ENCODE data around the gene PXDC1.

The PXDC1 gene

GRCh38 chr6:3751077-3751729 is at the start of gene PXDC1:
TSS of gene PXDC1 (minus strand) at chr6:3751713. CDS start at chr6:3751531, 182 bp downstream.
- H3K4me1 Mint-ChIP-seq, result peaks cover 27% of the 10 kb centered on the region
- H3K4me3 Mint-ChIP-seq, result peak within 1 kb of the TSS; percentile 61
- H3K27ac Mint-ChIP-seq, result no peak within 1 kb of the TSS
- no peaks in the 10 kb centered on the region for H3K36me3 Mint-ChIP-seq
- DNase-seq (ENCODE audit: low spot score in 2 of 2), result no peak
- no peaks in the 10 kb centered on the region for H3K9me3 Mint-ChIP-seq
- ATAC-seq, result peak; percentile 20

- H3K4me1 Mint-ChIP-seq, result peaks cover 12% of the 10 kb centered on the region
- no peaks in the 10 kb centered on the region for H3K36me3 Mint-ChIP-seq
- no peaks in the 10 kb centered on the region for H3K9me3 Mint-ChIP-seq
- no peak overlapping the region for H3K4me3 Mint-ChIP-seq
- ATAC-seq (no peak), DNase-seq (ENCODE audit: low spot score in 2 of 2) (no peak)
- no peak overlapping the region for H3K27ac Mint-ChIP-seq
Observed at GRCh38 chr6:3800850-3801591, 49.5 kb upstream of the PXDC1 start.

- ATAC-seq, result no peak
Observed at GRCh38 chr6:3799719-3800118, 48.2 kb upstream of the PXDC1 start.

GRCh38 chr6:3798055-3798919 is 46.8 kb upstream of the PXDC1 start:
- no peak for DNase-seq (ENCODE audit: low spot score in 2 of 2)
- Mint-ChIP-seq H3K27ac (no peak overlapping the region), H3K4me3 (no peak overlapping the region), H3K9me3 (no peaks in the 10 kb centered on the region), H3K4me1 (peaks cover 12% of the 10 kb centered on the region), H3K36me3 (no peaks in the 10 kb centered on the region)
- no peak for ATAC-seq

More at GRCh38 chr6:3799719-3800118, 48.2 kb upstream of the PXDC1 start:
- Mint-ChIP-seq H3K9me3 (no peaks in the 10 kb centered on the region), H3K27ac (no peak overlapping the region), H3K4me3 (no peak overlapping the region), H3K4me1 (peaks cover 12% of the 10 kb centered on the region), H3K36me3 (no peaks in the 10 kb centered on the region)
- DNase-seq (ENCODE audit: low spot score in 2 of 2), result no peak

GRCh38 chr6:3797231-3798054 is 45.9 kb upstream of the PXDC1 start:
- Mint-ChIP-seq H3K9me3 (no peaks in the 10 kb centered on the region), H3K4me1 (peaks cover 12% of the 10 kb centered on the region), H3K36me3 (no peaks in the 10 kb centered on the region), H3K27ac (no peak overlapping the region), H3K4me3 (no peak overlapping the region)
- DNase-seq (ENCODE audit: low spot score in 2 of 2), result no peak
- ATAC-seq, result no peak

GRCh38 chr6:3796719-3797041 is 45.2 kb upstream of the PXDC1 start:
- no peak overlapping the region for H3K27ac Mint-ChIP-seq

GRCh38 chr6:3795836-3796718 is 44.6 kb upstream of the PXDC1 start:
- Mint-ChIP-seq H3K9me3 (no peaks in the 10 kb centered on the region), H3K4me3 (no peak overlapping the region), H3K27ac (no peak overlapping the region), H3K4me1 (peaks cover 7% of the 10 kb centered on the region), H3K36me3 (no peaks in the 10 kb centered on the region)
- ATAC-seq (no peak), DNase-seq (ENCODE audit: low spot score in 2 of 2) (no peak)

More at GRCh38 chr6:3796719-3797041, 45.2 kb upstream of the PXDC1 start:
- ATAC-seq (no peak), DNase-seq (ENCODE audit: low spot score in 2 of 2) (no peak)
- no peaks in the 10 kb centered on the region for H3K36me3 Mint-ChIP-seq
- H3K4me3 Mint-ChIP-seq, result no peak overlapping the region
- peaks cover 13% of the 10 kb centered on the region for H3K4me1 Mint-ChIP-seq
- no peaks in the 10 kb centered on the region for H3K9me3 Mint-ChIP-seq

GRCh38 chr6:3794092-3794491 is 42.6 kb upstream of the PXDC1 start:
- ATAC-seq (no peak), DNase-seq (ENCODE audit: low spot score in 2 of 2) (no peak)
- no peaks in the 10 kb centered on the region for H3K9me3 Mint-ChIP-seq
- peaks cover 6% of the 10 kb centered on the region for H3K4me1 Mint-ChIP-seq
- no peaks in the 10 kb centered on the region for H3K36me3 Mint-ChIP-seq
- no peak overlapping the region for H3K27ac Mint-ChIP-seq
- no peak overlapping the region for H3K4me3 Mint-ChIP-seq

- DNase-seq (ENCODE audit: low spot score in 2 of 2), result no peak
- no peaks in the 10 kb centered on the region for H3K36me3 Mint-ChIP-seq
- no peak overlapping the region for H3K27ac Mint-ChIP-seq
- H3K4me3 Mint-ChIP-seq, result no peak overlapping the region
- H3K4me1 Mint-ChIP-seq, result peaks cover 6% of the 10 kb centered on the region
- ATAC-seq, result no peak
- no peaks in the 10 kb centered on the region for H3K9me3 Mint-ChIP-seq
Observed at GRCh38 chr6:3793545-3793944, 42.0 kb upstream of the PXDC1 start.

GRCh38 chr6:3791526-3792203 is 40.2 kb upstream of the PXDC1 start:
- Mint-ChIP-seq H3K4me1 (peaks cover 6% of the 10 kb centered on the region), H3K9me3 (no peaks in the 10 kb centered on the region), H3K27ac (no peak overlapping the region), H3K36me3 (no peaks in the 10 kb centered on the region), H3K4me3 (no peak overlapping the region)
- ATAC-seq, result peak; percentile 67
- no peak for DNase-seq (ENCODE audit: low spot score in 2 of 2)

GRCh38 chr6:3789896-3790558 is 38.5 kb upstream of the PXDC1 start:
- H3K9me3 Mint-ChIP-seq, result no peaks in the 10 kb centered on the region
- H3K27ac Mint-ChIP-seq, result no peak overlapping the region
- peaks cover 6% of the 10 kb centered on the region for H3K4me1 Mint-ChIP-seq
- ATAC-seq (no peak), DNase-seq (ENCODE audit: low spot score in 2 of 2) (no peak)
- no peak overlapping the region for H3K4me3 Mint-ChIP-seq
- no peaks in the 10 kb centered on the region for H3K36me3 Mint-ChIP-seq

GRCh38 chr6:3789018-3789895 is 37.7 kb upstream of the PXDC1 start:
- Mint-ChIP-seq H3K4me3 (no peak overlapping the region), H3K4me1 (peaks cover 6% of the 10 kb centered on the region), H3K36me3 (no peaks in the 10 kb centered on the region), H3K9me3 (no peaks in the 10 kb centered on the region), H3K27ac (no peak overlapping the region)
- DNase-seq (ENCODE audit: low spot score in 2 of 2), result no peak
- no peak for ATAC-seq
